ENCODE measurements around the gene APOBEC3G. TPM values are rescaled to one million over a fixed set of nuclear protein-coding genes. Genes with fewer than 3 reads are reported as not detected.

Gene APOBEC3G
- total and polyA plus RNA-seq, 2 experiments from 2014 or later = 2.1 to 3.3 TPM

DNA sequence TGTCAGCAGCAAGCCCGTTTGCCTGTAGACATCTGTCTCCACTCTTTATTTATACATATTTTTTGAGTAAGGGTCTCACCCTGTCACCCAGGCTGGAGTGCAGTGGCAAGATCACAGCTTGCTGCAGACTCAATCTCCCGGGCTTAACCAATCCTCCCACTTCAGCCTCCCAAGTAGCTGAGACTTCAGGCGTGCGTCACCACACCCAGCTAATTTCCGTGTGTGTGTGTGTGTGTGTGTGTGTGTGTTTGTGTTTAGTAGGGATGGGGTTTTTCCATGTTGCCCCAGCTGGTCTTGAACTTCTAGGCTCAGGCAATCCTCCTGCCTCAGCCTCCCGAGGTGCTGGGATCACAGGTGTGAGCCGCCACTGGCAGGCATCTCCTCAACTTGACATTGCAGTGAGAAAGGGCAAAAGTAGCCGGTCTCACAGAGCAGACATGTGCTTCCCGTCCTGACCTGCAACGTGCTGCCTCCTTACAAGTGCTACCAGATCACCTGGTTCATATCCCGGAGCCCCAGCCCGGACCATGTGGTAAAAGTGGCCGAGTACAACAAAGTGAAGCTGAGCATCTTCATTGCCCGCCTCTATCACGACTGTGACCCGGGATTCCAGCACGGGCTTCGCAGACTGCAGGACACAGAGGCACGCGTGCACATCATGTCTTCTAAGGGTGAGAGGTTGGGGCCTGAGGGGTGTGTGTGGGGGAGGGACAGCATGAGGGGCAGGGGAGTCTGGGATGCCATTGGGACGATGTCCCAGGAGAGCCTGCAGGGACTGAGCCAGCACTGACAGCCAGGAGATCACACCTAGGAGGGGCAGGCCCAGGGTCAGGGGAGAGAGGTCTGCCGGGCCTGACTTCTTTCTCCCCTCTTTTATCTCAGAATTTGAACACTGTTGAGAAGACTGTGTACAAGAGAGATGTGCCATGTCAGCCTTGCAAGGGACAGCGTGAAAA is 14.3 kb downstream of the APOBEC3G start (continued):
- TF ChIP-seq, protein P1, sequence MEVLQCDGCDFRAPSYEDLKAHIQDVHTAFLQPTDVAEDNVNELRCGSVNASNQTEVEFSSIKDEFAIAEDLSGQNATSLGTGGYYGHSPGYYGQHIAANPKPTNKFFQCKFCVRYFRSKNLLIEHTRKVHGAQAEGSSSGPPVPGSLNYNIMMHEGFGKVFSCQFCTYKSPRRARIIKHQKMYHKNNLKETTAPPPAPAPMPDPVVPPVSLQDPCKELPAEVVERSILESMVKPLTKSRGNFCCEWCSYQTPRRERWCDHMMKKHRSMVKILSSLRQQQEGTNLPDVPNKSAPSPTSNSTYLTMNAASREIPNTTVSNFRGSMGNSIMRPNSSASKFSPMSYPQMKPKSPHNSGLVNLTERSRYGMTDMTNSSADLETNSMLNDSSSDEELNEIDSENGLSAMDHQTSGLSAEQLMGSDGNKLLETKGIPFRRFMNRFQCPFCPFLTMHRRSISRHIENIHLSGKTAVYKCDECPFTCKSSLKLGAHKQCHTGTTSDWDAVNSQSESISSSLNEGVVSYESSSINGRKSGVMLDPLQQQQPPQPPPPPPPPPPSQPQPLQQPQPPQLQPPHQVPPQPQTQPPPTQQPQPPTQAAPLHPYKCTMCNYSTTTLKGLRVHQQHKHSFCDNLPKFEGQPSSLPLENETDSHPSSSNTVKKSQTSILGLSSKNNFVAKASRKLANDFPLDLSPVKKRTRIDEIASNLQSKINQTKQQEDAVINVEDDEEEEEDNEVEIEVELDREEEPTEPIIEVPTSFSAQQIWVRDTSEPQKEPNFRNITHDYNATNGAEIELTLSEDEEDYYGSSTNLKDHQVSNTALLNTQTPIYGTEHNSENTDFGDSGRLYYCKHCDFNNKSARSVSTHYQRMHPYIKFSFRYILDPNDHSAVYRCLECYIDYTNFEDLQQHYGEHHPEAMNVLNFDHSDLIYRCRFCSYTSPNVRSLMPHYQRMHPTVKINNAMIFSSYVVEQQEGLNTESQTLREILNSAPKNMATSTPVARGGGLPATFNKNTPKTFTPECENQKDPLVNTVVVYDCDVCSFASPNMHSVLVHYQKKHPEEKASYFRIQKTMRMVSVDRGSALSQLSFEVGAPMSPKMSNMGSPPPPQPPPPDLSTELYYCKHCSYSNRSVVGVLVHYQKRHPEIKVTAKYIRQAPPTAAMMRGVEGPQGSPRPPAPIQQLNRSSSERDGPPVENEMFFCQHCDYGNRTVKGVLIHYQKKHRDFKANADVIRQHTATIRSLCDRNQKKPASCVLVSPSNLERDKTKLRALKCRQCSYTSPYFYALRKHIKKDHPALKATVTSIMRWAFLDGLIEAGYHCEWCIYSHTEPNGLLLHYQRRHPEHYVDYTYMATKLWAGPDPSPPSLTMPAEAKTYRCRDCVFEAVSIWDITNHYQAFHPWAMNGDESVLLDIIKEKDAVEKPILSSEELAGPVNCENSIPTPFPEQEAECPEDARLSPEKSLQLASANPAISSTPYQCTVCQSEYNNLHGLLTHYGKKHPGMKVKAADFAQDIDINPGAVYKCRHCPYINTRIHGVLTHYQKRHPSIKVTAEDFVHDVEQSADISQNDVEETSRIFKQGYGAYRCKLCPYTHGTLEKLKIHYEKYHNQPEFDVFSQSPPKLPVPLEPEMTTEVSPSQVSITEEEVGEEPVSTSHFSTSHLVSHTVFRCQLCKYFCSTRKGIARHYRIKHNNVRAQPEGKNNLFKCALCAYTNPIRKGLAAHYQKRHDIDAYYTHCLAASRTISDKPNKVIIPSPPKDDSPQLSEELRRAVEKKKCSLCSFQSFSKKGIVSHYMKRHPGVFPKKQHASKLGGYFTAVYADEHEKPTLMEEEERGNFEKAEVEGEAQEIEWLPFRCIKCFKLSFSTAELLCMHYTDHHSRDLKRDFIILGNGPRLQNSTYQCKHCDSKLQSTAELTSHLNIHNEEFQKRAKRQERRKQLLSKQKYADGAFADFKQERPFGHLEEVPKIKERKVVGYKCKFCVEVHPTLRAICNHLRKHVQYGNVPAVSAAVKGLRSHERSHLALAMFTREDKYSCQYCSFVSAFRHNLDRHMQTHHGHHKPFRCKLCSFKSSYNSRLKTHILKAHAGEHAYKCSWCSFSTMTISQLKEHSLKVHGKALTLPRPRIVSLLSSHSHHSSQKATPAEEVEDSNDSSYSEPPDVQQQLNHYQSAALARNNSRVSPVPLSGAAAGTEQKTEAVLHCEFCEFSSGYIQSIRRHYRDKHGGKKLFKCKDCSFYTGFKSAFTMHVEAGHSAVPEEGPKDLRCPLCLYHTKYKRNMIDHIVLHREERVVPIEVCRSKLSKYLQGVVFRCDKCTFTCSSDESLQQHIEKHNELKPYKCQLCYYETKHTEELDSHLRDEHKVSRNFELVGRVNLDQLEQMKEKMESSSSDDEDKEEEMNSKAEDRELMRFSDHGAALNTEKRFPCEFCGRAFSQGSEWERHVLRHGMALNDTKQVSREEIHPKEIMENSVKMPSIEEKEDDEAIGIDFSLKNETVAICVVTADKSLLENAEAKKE (CRISPR knock-in tag; IDR thresholded peaks at IDR 0.05) = no peak
- no peak for TF ChIP-seq ZNF114 (CRISPR knock-in tag; IDR thresholded peaks at IDR 0.05)
- TF ChIP-seq, protein P2, sequence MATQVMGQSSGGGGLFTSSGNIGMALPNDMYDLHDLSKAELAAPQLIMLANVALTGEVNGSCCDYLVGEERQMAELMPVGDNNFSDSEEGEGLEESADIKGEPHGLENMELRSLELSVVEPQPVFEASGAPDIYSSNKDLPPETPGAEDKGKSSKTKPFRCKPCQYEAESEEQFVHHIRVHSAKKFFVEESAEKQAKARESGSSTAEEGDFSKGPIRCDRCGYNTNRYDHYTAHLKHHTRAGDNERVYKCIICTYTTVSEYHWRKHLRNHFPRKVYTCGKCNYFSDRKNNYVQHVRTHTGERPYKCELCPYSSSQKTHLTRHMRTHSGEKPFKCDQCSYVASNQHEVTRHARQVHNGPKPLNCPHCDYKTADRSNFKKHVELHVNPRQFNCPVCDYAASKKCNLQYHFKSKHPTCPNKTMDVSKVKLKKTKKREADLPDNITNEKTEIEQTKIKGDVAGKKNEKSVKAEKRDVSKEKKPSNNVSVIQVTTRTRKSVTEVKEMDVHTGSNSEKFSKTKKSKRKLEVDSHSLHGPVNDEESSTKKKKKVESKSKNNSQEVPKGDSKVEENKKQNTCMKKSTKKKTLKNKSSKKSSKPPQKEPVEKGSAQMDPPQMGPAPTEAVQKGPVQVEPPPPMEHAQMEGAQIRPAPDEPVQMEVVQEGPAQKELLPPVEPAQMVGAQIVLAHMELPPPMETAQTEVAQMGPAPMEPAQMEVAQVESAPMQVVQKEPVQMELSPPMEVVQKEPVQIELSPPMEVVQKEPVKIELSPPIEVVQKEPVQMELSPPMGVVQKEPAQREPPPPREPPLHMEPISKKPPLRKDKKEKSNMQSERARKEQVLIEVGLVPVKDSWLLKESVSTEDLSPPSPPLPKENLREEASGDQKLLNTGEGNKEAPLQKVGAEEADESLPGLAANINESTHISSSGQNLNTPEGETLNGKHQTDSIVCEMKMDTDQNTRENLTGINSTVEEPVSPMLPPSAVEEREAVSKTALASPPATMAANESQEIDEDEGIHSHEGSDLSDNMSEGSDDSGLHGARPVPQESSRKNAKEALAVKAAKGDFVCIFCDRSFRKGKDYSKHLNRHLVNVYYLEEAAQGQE (IDR thresholded peaks at IDR 0.05; ENCODE audit: unreplicated experiment) = no peak
- TF ChIP-seq STAT1 (IDR thresholded peaks at IDR 0.05; ENCODE audit: unreplicated experiment) = no peak
- no peak for TF ChIP-seq EZH2phosphoT487 (IDR thresholded peaks at IDR 0.05; ENCODE audit: unreplicated experiment)
